M059J (cell line): Measurements from ENCODE around the gene TRIP4. TPM values are rescaled to one million over a fixed set of nuclear protein-coding genes. Genes with fewer than 3 reads are reported as not detected.
"Not testable (repeated sequence)": the region's sequence is repeated elsewhere in the genome, so short reads cannot be mapped to it uniquely, and the experiment has no call there.

ENCODE experiments used
- DNase-seq: peaks from one replicate; pipeline ENCODE4 v3.0.0-alpha.2; 2012; ENCODE audit warnings: low read depth
- total RNA-seq: library from RNA; depleted of rRNA; stranded (reverse); fragments of >200 nt; shearing (Covaris generic); gene quantifications from 2 replicates; pipeline ENCODE4 v1.2.3, GENCODE V29; 2014; rRNA removed

The TRIP4 gene
- total RNA-seq, 1 experiment from 2014 or later = 10.5 TPM

DNA sequence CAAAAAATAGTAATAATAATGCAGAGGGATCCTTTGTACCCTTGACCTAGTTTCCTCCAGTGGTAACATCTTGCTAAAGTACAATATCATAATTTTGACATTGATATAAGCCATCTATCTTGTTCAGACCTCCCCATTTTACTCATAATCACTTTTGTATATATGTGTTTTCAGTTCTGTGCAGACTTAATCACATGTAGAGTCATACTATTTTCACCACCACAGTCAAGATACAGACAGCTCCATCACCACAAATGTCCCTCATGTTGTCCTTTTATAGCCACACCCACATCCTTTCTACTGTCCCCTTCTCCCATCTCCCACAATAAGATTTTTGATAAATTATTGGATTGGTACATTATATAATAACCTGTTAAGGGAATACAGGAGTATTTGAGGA lies 98.2 kb downstream of the TRIP4 start:
- no peak for DNase-seq

DNA sequence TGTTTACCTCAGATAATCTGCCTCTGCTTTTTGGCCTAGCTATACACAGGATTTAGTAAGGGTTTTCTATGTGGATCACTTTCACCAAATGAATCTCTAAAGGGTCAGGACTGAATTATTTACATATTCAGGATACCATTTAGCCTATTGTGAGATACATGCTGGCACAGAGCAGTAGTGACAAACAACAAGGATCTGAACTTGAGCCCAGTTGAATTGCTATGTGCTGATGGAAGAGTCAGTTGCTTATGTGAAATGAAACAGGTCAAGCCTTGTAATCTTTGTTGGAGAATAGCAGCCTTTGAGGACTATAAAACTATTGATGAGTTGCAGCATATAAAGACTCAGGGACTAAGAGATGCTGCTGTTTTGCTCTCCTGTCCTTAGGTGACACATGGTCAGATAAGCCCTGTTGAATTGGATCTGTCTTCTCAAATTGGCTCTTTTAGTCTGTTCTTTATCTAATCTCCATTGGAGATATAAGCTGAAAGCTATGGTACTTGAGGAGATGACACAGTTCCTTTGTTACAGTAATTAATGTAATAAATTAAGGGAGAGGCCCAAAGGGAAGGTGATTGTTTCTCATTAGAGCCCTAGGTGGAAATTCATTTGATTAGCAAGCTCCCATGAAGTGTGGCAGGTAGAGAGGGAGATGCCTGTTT lies 103.1 kb downstream of the TRIP4 start:
- DNase-seq = no peak

DNA sequence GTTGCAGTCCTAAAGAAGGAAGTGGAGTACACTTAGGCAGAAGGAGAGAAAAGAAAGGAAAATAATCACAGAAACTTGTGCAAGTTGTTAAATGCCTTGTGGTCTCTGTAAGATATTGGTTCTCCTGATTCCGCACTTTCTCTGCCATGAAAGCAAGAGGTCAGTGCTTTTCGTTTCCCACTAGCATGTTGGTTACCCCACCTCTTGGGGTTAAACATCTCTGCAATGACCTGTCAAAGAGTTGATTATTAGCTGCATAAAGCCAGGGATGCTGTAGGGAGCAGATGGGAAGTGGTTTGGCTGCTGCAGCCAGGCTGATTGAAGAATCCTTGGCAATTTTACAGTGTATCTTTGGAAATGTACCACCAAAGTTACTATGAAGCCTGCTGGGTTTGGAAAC lies 106.0 kb downstream of the TRIP4 start:
- no peak for DNase-seq

DNA sequence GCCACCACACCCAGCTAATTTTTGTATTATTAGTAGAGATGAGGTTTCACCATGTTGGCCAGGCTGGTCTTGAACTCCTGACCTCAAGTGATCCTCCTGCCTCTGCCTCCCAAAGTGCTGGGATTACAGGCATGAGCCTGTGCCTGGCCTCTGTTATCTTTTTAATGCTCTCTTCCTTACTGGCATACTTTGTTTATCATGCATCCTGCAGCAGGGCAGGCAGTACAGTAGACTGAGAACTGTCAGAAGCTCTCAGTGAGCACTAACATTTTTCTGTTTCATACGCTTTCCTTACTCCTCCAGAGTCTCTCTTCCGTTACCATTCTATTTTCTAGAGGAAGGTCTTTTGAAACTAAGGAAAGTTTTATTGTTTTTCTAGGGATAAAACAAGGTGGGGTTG lies 108.3 kb downstream of the TRIP4 start:
- DNase-seq = not testable (repeated sequence)

DNA sequence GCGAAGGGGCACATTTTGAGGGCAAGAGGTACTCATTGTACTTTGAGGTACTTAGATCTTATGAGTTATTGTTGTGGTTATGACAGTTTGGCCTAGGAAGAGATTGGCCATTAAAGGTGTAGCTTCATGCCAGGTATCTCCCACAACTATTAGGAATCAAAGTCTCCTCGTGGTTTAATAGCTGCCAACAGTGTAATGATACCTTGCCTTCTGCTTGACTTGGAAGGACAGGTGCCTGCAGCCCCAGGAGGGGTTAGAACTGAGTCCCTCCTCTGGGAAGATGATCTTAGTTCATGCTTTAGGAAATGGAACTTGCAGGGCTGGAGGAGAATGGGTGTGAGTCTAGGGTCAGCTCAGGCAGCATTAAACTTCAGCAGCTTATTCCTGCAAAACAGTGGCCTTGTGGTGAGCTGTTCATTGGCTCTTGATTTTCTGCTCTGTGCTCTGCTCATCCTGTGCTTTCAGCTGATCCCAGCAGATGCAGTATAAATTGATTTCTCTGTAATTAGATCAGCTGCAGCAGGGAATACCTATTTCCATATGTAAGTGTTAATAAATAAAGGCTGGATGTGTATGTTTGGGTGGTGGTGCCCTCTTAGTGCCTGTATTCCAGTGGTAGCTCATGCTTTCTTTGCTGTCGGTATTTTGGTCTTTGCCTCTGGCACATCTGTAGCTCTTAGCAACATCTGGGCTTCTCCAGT lies 113.2 kb downstream of the TRIP4 start:
- no peak for DNase-seq

GRCh38 chr15:64501396-64501715 lies 113.7 kb downstream of the TRIP4 start:
- DNase-seq = no peak

DNA sequence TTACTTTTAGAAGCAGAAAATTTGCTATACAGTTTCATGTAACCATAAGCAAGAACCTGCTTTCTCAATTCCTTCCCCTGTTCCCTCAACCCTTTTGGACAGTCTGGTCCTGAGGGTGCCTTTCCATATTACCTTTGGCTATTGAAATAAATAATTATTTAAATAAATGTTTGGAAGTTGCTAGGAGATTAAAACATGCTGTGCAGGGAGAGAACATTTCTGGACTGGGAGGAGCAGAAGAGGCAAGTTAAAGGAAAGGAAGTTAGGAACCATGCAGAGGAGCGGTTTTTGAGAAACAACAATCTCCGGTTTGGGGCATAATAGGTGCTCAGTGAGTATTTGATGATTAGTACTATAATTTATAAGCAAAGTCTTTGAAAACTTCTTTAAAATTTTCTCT lies 114.5 kb downstream of the TRIP4 start:
- DNase-seq = no peak

- peak; percentile 32 for DNase-seq
Observed at GRCh38 chr15:64502551-64502950, 114.9 kb downstream of the TRIP4 start.

GRCh38 chr15:64503197-64503596 lies 115.6 kb downstream of the TRIP4 start:
- DNase-seq = peak; percentile 77

DNA sequence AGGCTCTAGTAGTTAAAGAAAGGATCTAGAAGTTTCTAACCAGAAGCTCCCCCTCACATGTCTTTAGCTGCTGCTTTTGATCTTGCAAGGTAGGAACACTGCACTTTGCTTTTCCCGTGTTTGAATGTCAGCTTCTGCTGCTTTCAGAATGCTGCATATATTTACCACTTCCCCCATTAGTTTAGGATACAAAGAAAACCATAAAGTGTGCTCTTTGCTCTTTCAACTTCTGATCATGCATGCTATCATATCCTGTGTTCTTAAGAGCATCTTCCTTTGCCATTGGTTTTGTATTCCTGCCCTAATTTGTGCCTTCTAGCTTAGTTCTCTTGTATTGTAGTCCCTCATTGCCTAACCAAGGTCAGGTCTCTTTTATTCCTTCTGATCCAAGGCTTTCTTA lies 116.0 kb downstream of the TRIP4 start:
- no peak for DNase-seq

Other genes with a start within 250 kb of the TRIP4 start
- 0.20 and 0.27 TPM in 2 replicates for gene SNX22, start 236.1 kb upstream of the TRIP4 start, total RNA-seq
- 814 and 1,026 TPM in 2 replicates for gene PPIB, start 224.8 kb upstream of the TRIP4 start, total RNA-seq
- 12.2 and 33.8 TPM in 2 replicates for gene CSNK1G1, start 31.7 kb upstream of the TRIP4 start, total RNA-seq
- gene PCLAF, start 6.4 kb upstream of the TRIP4 start, total RNA-seq = 90.7 and 163 TPM in 2 replicates
- gene ZNF609, start 72.7 kb downstream of the TRIP4 start, total RNA-seq = 10.6 and 18.1 TPM in 2 replicates